DMS153 treated with DMSO at 0.1 percent for 48 hours (cell line): ENCODE results near the gene OR8K1.

ENCODE experiments used
- DNase-seq: peaks from one replicate; lab custom pipeline; 2025; ENCODE audit not compliant: unreplicated experiment; lab: John Stamatoyannopoulos, UW

OR8K1 gene

GRCh38 chr11:56345739-56346138 is at the start of gene OR8K1:
OR8K1 (plus strand) TSS chr11:56346039; CDS start chr11:56346039, 0 bp downstream.
- no peak for DNase-seq

GRCh38 chr11:56296898-56297297 is 48.9 kb upstream of the OR8K1 start:
- no peak for DNase-seq

GRCh38 chr11:56307836-56308235 is 38.0 kb upstream of the OR8K1 start:
- DNase-seq = no peak

- no peak for DNase-seq
Measured at GRCh38 chr11:56314844-56315243, 31.0 kb upstream of the OR8K1 start, which contains the start of gene OR8K3. OR8K3 (plus strand) TSS chr11:56315144; CDS start chr11:56318307, 3,163 bp downstream.

GRCh38 chr11:56331861-56332491 is 13.9 kb upstream of the OR8K1 start:
- no peak for DNase-seq

- no peak for DNase-seq
Measured at GRCh38 chr11:56333156-56333555, 12.7 kb upstream of the OR8K1 start.

GRCh38 chr11:56340289-56340688 is 5.5 kb upstream of the OR8K1 start:
- no peak for DNase-seq

GRCh38 chr11:56353991-56354390 is 8.2 kb downstream of the OR8K1 start, which contains the start of gene OR8J1:
OR8J1 (plus strand) TSS chr11:56354291; CDS start chr11:56360247, 5,956 bp downstream.
- DNase-seq = no peak

GRCh38 chr11:56375324-56375723 is 29.5 kb downstream of the OR8K1 start, which contains the start of gene OR8U1:
OR8U1 (plus strand) TSS chr11:56375624; CDS start chr11:56375624, 0 bp downstream.
- DNase-seq = no peak

- no peak for DNase-seq
Measured at GRCh38 chr11:56380120-56380519, 34.3 kb downstream of the OR8K1 start.

- DNase-seq = no peak
Measured at GRCh38 chr11:56394381-56394780, 48.5 kb downstream of the OR8K1 start.

- DNase-seq = no peak
Measured at GRCh38 chr11:56396047-56396446, 50.2 kb downstream of the OR8K1 start.
